ENCODE measurements around the gene CPZ. TPM values are rescaled to one million over a fixed set of nuclear protein-coding genes. Genes with fewer than 3 reads are reported as not detected.

The CPZ gene
- polyA plus RNA-seq, 3 donors = not detected

DNA sequence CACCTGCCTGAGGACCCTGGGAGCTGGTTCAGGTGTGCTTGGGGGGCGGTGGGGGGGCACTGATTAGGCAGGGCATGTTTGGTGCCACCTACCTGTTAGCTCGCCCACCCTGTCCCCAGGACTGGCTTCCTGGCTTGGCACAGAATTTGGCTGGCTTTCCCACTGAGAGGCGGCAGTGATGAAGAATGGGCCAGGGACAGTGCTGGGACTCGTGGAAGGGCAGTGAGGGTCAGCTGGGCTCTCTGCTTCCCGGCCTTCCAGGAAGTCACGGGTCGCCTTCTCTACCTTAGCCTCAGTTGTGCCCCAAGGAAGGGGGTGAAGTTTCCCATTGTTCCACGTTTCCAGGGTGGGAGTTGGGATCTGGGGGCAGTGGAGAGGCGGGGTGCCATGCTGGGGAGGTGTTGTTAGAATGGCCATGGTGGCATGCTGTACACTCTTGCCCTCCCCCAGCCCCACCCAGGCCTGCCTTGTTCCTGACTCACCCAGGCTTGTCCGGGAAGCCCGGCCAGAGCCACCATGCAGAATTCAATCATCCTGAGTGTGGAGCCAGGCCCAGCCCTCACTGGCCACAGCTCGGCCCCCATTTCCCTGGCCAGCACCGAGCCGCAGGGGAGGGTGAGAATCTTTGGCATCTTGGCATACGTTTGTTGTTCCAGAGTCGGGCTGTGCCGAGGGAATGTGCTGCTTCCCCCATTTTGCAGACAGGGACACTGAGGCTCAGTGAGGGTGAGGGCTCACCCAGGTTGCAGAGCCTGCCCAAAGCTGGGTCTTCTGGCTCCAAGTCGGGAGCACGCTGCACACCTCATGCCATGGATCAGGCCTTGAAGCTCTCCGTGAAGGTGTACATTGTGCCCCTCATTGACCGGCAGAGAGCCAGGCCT, 34.2 kb upstream of the CPZ start:
- intact Hi-C loops (cut with micrococcal nuclease) = no loop called here
- no peaks in the 10 kb centered on the region for H3K79me2 ChIP-seq (ENCODE audit: insufficient read depth, low read length)

DNA sequence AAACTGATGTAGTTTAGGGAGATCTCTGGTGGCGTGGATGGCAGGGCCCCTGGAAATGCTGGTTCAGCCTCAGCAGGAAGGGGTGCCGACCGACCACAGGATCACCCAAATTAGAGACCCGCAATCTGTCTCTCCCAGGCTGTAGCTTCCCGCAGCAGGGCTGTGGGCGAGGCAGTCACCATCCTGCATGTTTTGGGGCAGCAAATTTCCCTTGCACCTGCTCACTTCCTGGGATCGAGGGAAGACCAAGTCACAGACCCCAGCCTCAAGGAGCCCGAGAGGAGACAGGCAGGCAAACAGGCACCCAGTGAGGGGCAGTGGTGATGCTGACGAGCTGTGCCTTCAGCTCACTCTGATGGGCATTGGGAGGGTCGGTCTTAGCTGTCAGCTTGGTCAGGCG, 33.6 kb upstream of the CPZ start:
- Mint-ChIP-seq H3K4me3 (no peak overlapping the region), H3K4me1 (no peaks in the 10 kb centered on the region), H3K36me3 (no peaks in the 10 kb centered on the region), H3K27ac (no peak overlapping the region), H3K9me3 (peaks cover 0 to 3% (median 0%) of the 10 kb centered on the region in 7 donors), H3K27me3 (ENCODE audit: low read depth in 3 of 3) (peaks cover 2 to 3% (median 2%) of the 10 kb centered on the region in 3 donors)
- no peak overlapping the region for H3K4me3 ChIP-seq (replicated peaks in 1 of 3; ENCODE audit: low read depth in 2 of 3, low read length in 3 of 3)
- no peaks in the 10 kb centered on the region for H3K9me3 ChIP-seq (replicated peaks in 1 of 2; ENCODE audit: control insufficient read depth in 1 of 2, insufficient read depth in 1 of 2, low read length in 2 of 2)
- no peaks in the 10 kb centered on the region for H3K4me1 ChIP-seq (ENCODE audit: control insufficient read depth in 1 of 2, insufficient read depth in 2 of 2, low read length in 2 of 2)
- no peaks in the 10 kb centered on the region for H4K20me1 ChIP-seq (ENCODE audit: insufficient read depth, low read length)
- H3K36me3 ChIP-seq (replicated peaks in 1 of 2; ENCODE audit: control insufficient read depth in 1 of 2, insufficient read depth in 2 of 2, low read length in 2 of 2) = no peaks in the 10 kb centered on the region
- H3K27ac ChIP-seq (ENCODE audit: low read depth in 1 of 2, low read length in 2 of 2) = no peak overlapping the region
- no peaks in the 10 kb centered on the region for H3K79me2 ChIP-seq (ENCODE audit: insufficient read depth, low read length)
- H3K4me2 ChIP-seq (replicated peaks; ENCODE audit: extremely low read depth, low read length, poor library complexity, severe bottlenecking) = no peak overlapping the region
- WGBS (ENCODE audit: insufficient coverage) = 90% methylated on average over 11 of the region's 11 CpGs
- no peak for DNase-seq
- TF ChIP-seq, protein P1, sequence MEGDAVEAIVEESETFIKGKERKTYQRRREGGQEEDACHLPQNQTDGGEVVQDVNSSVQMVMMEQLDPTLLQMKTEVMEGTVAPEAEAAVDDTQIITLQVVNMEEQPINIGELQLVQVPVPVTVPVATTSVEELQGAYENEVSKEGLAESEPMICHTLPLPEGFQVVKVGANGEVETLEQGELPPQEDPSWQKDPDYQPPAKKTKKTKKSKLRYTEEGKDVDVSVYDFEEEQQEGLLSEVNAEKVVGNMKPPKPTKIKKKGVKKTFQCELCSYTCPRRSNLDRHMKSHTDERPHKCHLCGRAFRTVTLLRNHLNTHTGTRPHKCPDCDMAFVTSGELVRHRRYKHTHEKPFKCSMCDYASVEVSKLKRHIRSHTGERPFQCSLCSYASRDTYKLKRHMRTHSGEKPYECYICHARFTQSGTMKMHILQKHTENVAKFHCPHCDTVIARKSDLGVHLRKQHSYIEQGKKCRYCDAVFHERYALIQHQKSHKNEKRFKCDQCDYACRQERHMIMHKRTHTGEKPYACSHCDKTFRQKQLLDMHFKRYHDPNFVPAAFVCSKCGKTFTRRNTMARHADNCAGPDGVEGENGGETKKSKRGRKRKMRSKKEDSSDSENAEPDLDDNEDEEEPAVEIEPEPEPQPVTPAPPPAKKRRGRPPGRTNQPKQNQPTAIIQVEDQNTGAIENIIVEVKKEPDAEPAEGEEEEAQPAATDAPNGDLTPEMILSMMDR (IDR thresholded peaks at IDR 0.05) = no peak
- H3K27me3 ChIP-seq (ENCODE audit: control insufficient read depth in 2 of 2, insufficient read depth in 2 of 2, low read length in 2 of 2) = no peaks in the 10 kb centered on the region
- no peak overlapping the region for H3K9ac ChIP-seq (ENCODE audit: insufficient read depth, low read length, poor library complexity, severe bottlenecking)
- intact Hi-C loops (cut with micrococcal nuclease) = no loop called here
- H2AFZ ChIP-seq (ENCODE audit: insufficient read depth, low read depth, low read length, poor library complexity, severe bottlenecking) = no peak overlapping the region

More for the DNA sequence above, 34.2 kb upstream of the CPZ start:
- Histone ChIP-seq H4K20me1 (ENCODE audit: insufficient read depth, low read length) (no peaks in the 10 kb centered on the region), H3K9ac (ENCODE audit: insufficient read depth, low read length, poor library complexity, severe bottlenecking) (no peak overlapping the region), H3K4me3 (replicated peaks in 1 of 3; ENCODE audit: low read depth in 2 of 3, low read length in 3 of 3) (no peak overlapping the region), H3K9me3 (replicated peaks in 1 of 2; ENCODE audit: control insufficient read depth in 1 of 2, insufficient read depth in 1 of 2, low read length in 2 of 2) (no peaks in the 10 kb centered on the region), H3K27ac (ENCODE audit: low read depth in 1 of 2, low read length in 2 of 2) (no peak overlapping the region), H2AFZ (ENCODE audit: insufficient read depth, low read depth, low read length, poor library complexity, severe bottlenecking) (no peak overlapping the region), H3K36me3 (replicated peaks in 1 of 2; ENCODE audit: control insufficient read depth in 1 of 2, insufficient read depth in 2 of 2, low read length in 2 of 2) (no peaks in the 10 kb centered on the region), H3K27me3 (ENCODE audit: control insufficient read depth in 2 of 2, insufficient read depth in 2 of 2, low read length in 2 of 2) (no peaks in the 10 kb centered on the region), H3K4me1 (ENCODE audit: control insufficient read depth in 1 of 2, insufficient read depth in 2 of 2, low read length in 2 of 2) (no peaks in the 10 kb centered on the region), H3K4me2 (replicated peaks; ENCODE audit: extremely low read depth, low read length, poor library complexity, severe bottlenecking) (no peak overlapping the region)
- H3K27me3 Mint-ChIP-seq (ENCODE audit: low read depth in 3 of 3) = peaks cover 2 to 3% (median 2%) of the 10 kb centered on the region in 3 donors
- no peak for DNase-seq
- TF ChIP-seq, protein P1 (IDR thresholded peaks at IDR 0.05) = no peak
- H3K4me1 Mint-ChIP-seq = no peaks in the 10 kb centered on the region
- H3K4me3 Mint-ChIP-seq = no peak overlapping the region
- no peak overlapping the region for H3K27ac Mint-ChIP-seq
- peaks cover 0 to 3% (median 0%) of the 10 kb centered on the region in 7 donors for H3K9me3 Mint-ChIP-seq
- WGBS (ENCODE audit: insufficient coverage) = 88% methylated on average over 14 of the region's 21 CpGs
- H3K36me3 Mint-ChIP-seq = no peaks in the 10 kb centered on the region
